H1 (cell line): ENCODE measurements around the gene GTPBP1. TPM values are rescaled to one million over a fixed set of nuclear protein-coding genes. Genes with fewer than 3 reads are reported as not detected.

ENCODE experiments used
- CTCF ChIA-PET: fragments of 300-600 bp; sonication (Branson Sonifier 250); formaldehyde crosslinking; loops from one replicate; lab custom pipeline; 2021; ENCODE audit not compliant: partially characterized antibody; lab: Charles Lee
- POLR2A ChIA-PET: fragments of 300-600 bp; sonication (Branson Sonifier 250); formaldehyde crosslinking; loops from one replicate; lab custom pipeline; 2021; ENCODE audit warnings: inconsistent platforms; ENCODE audit not compliant: partially characterized antibody; lab: Charles Lee
- DNase-seq, 2 experiments: peaks; one replicate each; pipeline versions ENCODE4 v3.0.0 to v3.0.0-alpha.2; 2010 to 2022; ENCODE audit warnings: low spot score in 2 of 2, low read depth in 1 of 2, mixed read lengths in 1 of 2
- FAIRE-seq: peaks from 2 replicates; lab custom pipeline; 2011; peaks lifted over from hg19 to GRCh38; lab: Jason Lieb, UNC
- H2AFZ ChIP-seq: 2 replicates; pipeline ENCODE4 v1.8.1; 2012; ENCODE audit warnings: low read length, inconsistent platforms
- H2AK5ac ChIP-seq: 2 replicates; pipeline ENCODE4 v1.6.1; 2013; ENCODE audit warnings: low read depth, low read length
- H2BK120ac ChIP-seq: replicated peaks from 2 replicates; pipeline ENCODE3; 2013; ENCODE audit warnings: low read depth, low read length, inconsistent platforms
- H2BK12ac ChIP-seq: 2 replicates; pipeline ENCODE4 v1.6.1; 2013; ENCODE audit warnings: low read depth, low read length
- H2BK15ac ChIP-seq: 2 replicates; pipeline ENCODE4 v1.6.1; 2013; ENCODE audit warnings: low read length
- H2BK20ac ChIP-seq: 2 replicates; pipeline ENCODE4 v1.6.1; 2013; ENCODE audit warnings: low read length
- H2BK5ac ChIP-seq: 2 replicates; pipeline ENCODE4 v1.6.1; 2013; ENCODE audit warnings: low read depth, low read length
- H3K14ac ChIP-seq: 2 replicates; pipeline ENCODE4 v1.6.1; 2013; ENCODE audit warnings: inconsistent platforms; ENCODE audit not compliant: insufficient read length
- H3K18ac ChIP-seq: 2 replicates; pipeline ENCODE4 v1.6.1; 2013; ENCODE audit warnings: low read length; ENCODE audit errors: extremely low read depth
- H3K23ac ChIP-seq: 2 replicates; pipeline ENCODE4 v1.6.1; 2013; ENCODE audit warnings: inconsistent platforms; ENCODE audit not compliant: insufficient read length
- H3K23me2 ChIP-seq: 2 replicates; pipeline ENCODE4 v1.6.1; 2013; ENCODE audit warnings: low read depth, low read length
- H3K27ac ChIP-seq: 2 replicates; pipeline ENCODE4 v1.6.1; 2011; ENCODE audit warnings: low read depth, low read length, inconsistent platforms
- H3K27me3 ChIP-seq, 4 experiments: replicated peaks in 1 of 4; 1 replicate in 1 of 4; 2 replicates in 3 of 4; pipeline versions ENCODE4 v1.6.1 to v1.8.1; 2011 to 2013; ENCODE audit warnings: low read length in 3 of 4, mild to moderate bottlenecking in 3 of 4, inconsistent platforms in 2 of 4, mixed read lengths in 2 of 4, moderate library complexity in 1 of 4; ENCODE audit not compliant: control insufficient read depth in 3 of 4, insufficient read depth in 3 of 4; ENCODE audit errors: extremely low read depth in 1 of 4
- H3K36me3 ChIP-seq, 4 experiments: 2 replicates each; pipeline versions ENCODE4 v1.6.1 to v1.8.1; 2011 to 2013; ENCODE audit warnings: mild to moderate bottlenecking in 4 of 4, low read length in 3 of 4, moderate library complexity in 2 of 4, control low read depth in 1 of 4, inconsistent platforms in 1 of 4; ENCODE audit not compliant: insufficient read depth in 4 of 4, control insufficient read depth in 2 of 4
- H3K4ac ChIP-seq: replicated peaks from 2 replicates; pipeline ENCODE3; 2013; ENCODE audit warnings: low read length, low read depth, mixed read lengths, inconsistent platforms; ENCODE audit not compliant: insufficient read length
- H3K4me1 ChIP-seq, 4 experiments: replicated peaks in 1 of 4; 1 replicate in 1 of 4; 2 replicates in 3 of 4; pipeline versions ENCODE4 v1.6.1 to v1.8.1; 2011 to 2013; ENCODE audit warnings: low read length in 3 of 4, inconsistent platforms in 2 of 4, mixed read lengths in 1 of 4; ENCODE audit not compliant: insufficient read depth in 4 of 4, control insufficient read depth in 3 of 4
- H3K4me2 ChIP-seq, 2 experiments: 2 replicates each; pipeline versions ENCODE4 v1.6.1 to v1.8.1; 2011 to 2013; ENCODE audit warnings: low read depth in 2 of 2, low read length in 2 of 2, control low read depth in 1 of 2, inconsistent platforms in 1 of 2, mild to moderate bottlenecking in 1 of 2; ENCODE audit not compliant: insufficient read depth in 1 of 2
- H3K4me3 ChIP-seq, 4 experiments: fragments of 200-600, 300-600 bp in 1 of 4; sonication (generic), shearing (Covaris generic), sonication (Bioruptor Twin) in 1 of 4; 2 replicates each; pipeline versions ENCODE4 v1.5.1 to v1.8.1; 2011 to 2016; ENCODE audit warnings: low read length in 4 of 4, low read depth in 3 of 4, control low read depth in 2 of 4, inconsistent platforms in 2 of 4, mild to moderate bottlenecking in 2 of 4, mixed read lengths in 1 of 4, moderate library complexity in 1 of 4; ENCODE audit not compliant: insufficient read depth in 2 of 4; ENCODE audit errors: extremely low read depth in 1 of 4
- H3K56ac ChIP-seq: replicated peaks from 2 replicates; pipeline ENCODE3; 2013; ENCODE audit warnings: low read depth, mild to moderate bottlenecking, mixed read lengths, low read length, inconsistent platforms; ENCODE audit not compliant: insufficient read length
- H3K79me1 ChIP-seq: 2 replicates; pipeline ENCODE4 v1.6.1; 2013; ENCODE audit warnings: low read depth, low read length, control low read depth
- H3K79me2 ChIP-seq, 2 experiments: 2 replicates each; pipeline versions ENCODE4 v1.6.1 to v1.8.1; 2012 to 2013; ENCODE audit warnings: low read length in 2 of 2, mild to moderate bottlenecking in 2 of 2, inconsistent platforms in 1 of 2; ENCODE audit not compliant: insufficient read depth in 2 of 2, control insufficient read depth in 1 of 2
- H3K9ac ChIP-seq, 4 experiments: replicated peaks in 1 of 4; 1 replicate in 1 of 4; 2 replicates in 3 of 4; pipeline versions ENCODE4 v1.6.1 to v1.8.1; 2011 to 2013; ENCODE audit warnings: low read depth in 3 of 4, low read length in 3 of 4, control low read depth in 2 of 4, mild to moderate bottlenecking in 2 of 4, moderate library complexity in 2 of 4, inconsistent platforms in 1 of 4; ENCODE audit errors: extremely low read depth in 1 of 4
- H3K9me3 ChIP-seq, 2 experiments: 2 replicates each; pipeline versions ENCODE4 v1.6.1 to v1.8.1; 2012 to 2013; ENCODE audit warnings: mild to moderate bottlenecking in 2 of 2, moderate library complexity in 2 of 2, control low read depth in 1 of 2, inconsistent platforms in 1 of 2, low read depth in 1 of 2, low read length in 1 of 2, mixed read lengths in 1 of 2; ENCODE audit not compliant: insufficient read depth in 2 of 2
- H4K20me1 ChIP-seq, 2 experiments: replicated peaks in 1 of 2; 2 replicates each; pipeline versions ENCODE3 to v1.8.1; 2011 to 2013; ENCODE audit warnings: inconsistent platforms in 2 of 2, low read length in 2 of 2, mild to moderate bottlenecking in 1 of 2; ENCODE audit not compliant: insufficient read depth in 2 of 2, control insufficient read depth in 1 of 2
- H4K5ac ChIP-seq: 2 replicates; pipeline ENCODE4 v1.6.1; 2013; ENCODE audit warnings: low read length, low read depth, mixed read lengths, inconsistent platforms; ENCODE audit not compliant: insufficient read length
- H4K8ac ChIP-seq: 2 replicates; pipeline ENCODE4 v1.8.0; 2013; ENCODE audit warnings: mild to moderate bottlenecking, moderate library complexity, low read length, inconsistent platforms; ENCODE audit not compliant: insufficient read depth; ENCODE audit errors: extremely low read depth
- H4K91ac ChIP-seq: replicated peaks from 2 replicates; pipeline ENCODE3; 2013; ENCODE audit warnings: low read length, mixed read lengths, inconsistent platforms; ENCODE audit not compliant: insufficient read length
- SIRT6 ChIP-seq: IDR thresholded peaks from one replicate; pipeline ENCODE4 v1.7.1; 2012; ENCODE audit warnings: low read length, inconsistent platforms
- WGBS, 2 experiments: shearing (Covaris generic) in 1 of 2; methylation state at CpG; one replicate each; pipeline versions ENCODE4 v1.1.6 to v1.1.7; 2013 to 2015; ENCODE audit warnings: low lambda C conversion rate in 2 of 2, mixed read lengths in 2 of 2, inconsistent platforms in 1 of 2, low coverage in 1 of 2, missing lambda C conversion rate in 1 of 2; ENCODE audit not compliant: insufficient replicate concordance in 2 of 2, insufficient coverage in 1 of 2, insufficient read length in 1 of 2; ENCODE audit errors: extremely low coverage in 1 of 2, missing lambda C conversion rate in 1 of 2; 5-methylcytosine and 5-hydroxymethylcytosine counted together
- polyA plus RNA-seq, 7 experiments: library from polyadenylated mRNA; depleted of rRNA in 3 of 7; stranded (reverse) in 5 of 7; unstranded in 2 of 7; fragments of >200 nt in 5 of 7; fragments of 200-250 nt in 2 of 7; gene quantifications; 1 replicate in 5 of 7; 2 replicates in 1 of 7; 4 replicates in 1 of 7; pipeline versions ENCODE4 v1.2.1 to v1.2.3, GENCODE V29; 2011 to 2013; ENCODE audit warnings: missing spikeins in 2 of 7, mixed read lengths in 2 of 7
- total RNA-seq: library from RNA; stranded (reverse); fragmentation: NEBNext Ultra II Directional; extraction: Animal tissue kit (Norgen Biotek cat#: 25700); gene quantifications from 2 replicates; pipeline ENCODE4 v1.2.1, GENCODE V29; 2021

Gene GTPBP1
- total and polyA plus RNA-seq, 2 of the 8 experiments (the other 6 are each of a cell fraction or from before 2014, with no cell fraction given): 53.1 to 91.8 TPM

DNA sequence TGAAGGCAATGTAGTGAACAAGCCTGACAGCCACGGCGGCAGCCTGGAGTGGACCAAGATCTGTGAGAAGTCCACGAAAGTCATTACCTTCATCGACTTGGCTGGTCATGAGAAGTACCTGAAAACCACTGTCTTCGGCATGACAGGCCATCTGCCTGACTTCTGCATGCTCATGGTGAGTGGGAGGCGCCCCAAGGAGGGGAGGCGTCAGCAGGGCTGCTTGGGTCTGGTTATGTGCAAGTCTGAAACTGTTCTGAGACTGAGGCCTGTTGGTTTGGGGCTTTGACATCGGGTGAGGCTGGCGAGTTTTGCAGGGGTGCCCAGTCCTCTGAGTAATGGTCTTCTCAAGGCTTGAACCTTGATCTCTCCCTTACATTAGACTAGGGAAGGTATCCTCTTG, 11.1 kb downstream of the GTPBP1 start:
- no peak overlapping the region for H3K4ac ChIP-seq
- H3K14ac ChIP-seq: no peak overlapping the region
- H4K91ac ChIP-seq: peak overlapping the region; percentile 66
- DNase-seq (no peak), FAIRE-seq (no peak)
- H2AK5ac ChIP-seq: no peak overlapping the region
- H3K79me1 ChIP-seq: peaks cover 20% of the 10 kb centered on the region
- no peak overlapping the region for H2BK15ac ChIP-seq
- H2BK20ac ChIP-seq: no peak overlapping the region
- H3K23me2 ChIP-seq: no peaks in the 10 kb centered on the region
- 0 out of 2 replicates have a peak overlapping the region, but pooled peaks have one; percentile 6 for H2BK12ac ChIP-seq
- no peak overlapping the region for H3K9ac ChIP-seq
- H3K9me3 ChIP-seq: no peaks in the 10 kb centered on the region
- POLR2A ChIA-PET: interaction anchor here (1.5 to 5.1 kb wide), 4 partner anchors 10 to 34 kb away, joined by 6 to 39 read pairs (median 7); partner anchors contain the start of genes GTPBP1 and TOMM22
- no peak overlapping the region for H2AFZ ChIP-seq
- CTCF ChIA-PET: interaction anchor here (3.2 to 10.8 kb wide), 3 partner anchors 9 to 18 kb away, joined by 26 to 116 read pairs (median 26); no protein-coding TSS in a partner anchor
- H2BK120ac ChIP-seq: no peak overlapping the region
- peak overlapping the region; percentile 73 for H2BK5ac ChIP-seq
- no peaks in the 10 kb centered on the region for H3K27me3 ChIP-seq
- peaks cover 3 to 41% of the 10 kb centered on the region in 2 experiments for H3K79me2 ChIP-seq
- H4K8ac ChIP-seq: no peak overlapping the region
- peak overlapping the region; percentile 15; the same call in 1 of the 2 replicates for H3K27ac ChIP-seq
- H3K4me1 ChIP-seq: peaks cover 4 to 10% (median 6%) of the 10 kb centered on the region in 4 experiments
- no peak overlapping the region for H3K4me3 ChIP-seq
- H3K23ac ChIP-seq: no peak overlapping the region
- peaks cover 3 to 26% of the 10 kb centered on the region in 2 experiments for H4K20me1 ChIP-seq
- no peak overlapping the region for H3K56ac ChIP-seq
- H3K18ac ChIP-seq: no peak overlapping the region
- no peak for TF ChIP-seq SIRT6
- WGBS, 2 experiments: 87% methylated on average over 9 of the region's 9 CpGs; no CpG with 5 or more reads in 1 of the 2 experiments
- no peak overlapping the region for H3K4me2 ChIP-seq
- H3K36me3 ChIP-seq: peaks cover 4 to 45% (median 21%) of the 10 kb centered on the region in 4 experiments; a peak in 6 of 8 replicates
- H4K5ac ChIP-seq: peak overlapping the region; percentile 32
